ENCODE data around the gene RILP. TPM values are rescaled to one million over a fixed set of nuclear protein-coding genes. Genes with fewer than 3 reads are reported as not detected.

RILP gene
- total RNA-seq, 1 experiment from 2014 or later = 11.6 TPM

- H3K4me1 ChIP-seq (ENCODE audit: control insufficient read depth in 1 of 2, insufficient read depth in 2 of 2, low read length in 2 of 2) = peaks cover 11 to 23% of the 10 kb centered on the region in 2 experiments
- ChIA-PET RAD21 (ENCODE audit: low non-redundant PET in 1 of 2, low total read pairs in 2 of 2, uncharacterized antibody in 2 of 2, unreplicated experiment in 2 of 2) (interaction anchor here in 1 of 2 experiments (0.6 kb wide), 1 partner anchor 123 kb away, joined by 5 read pairs; the partner anchor contains the start of gene INPP5K), POLR2A (interaction anchor here (1.4 kb wide), 1 partner anchor 9 kb away, joined by 3 read pairs; no protein-coding TSS in a partner anchor), CTCF (interaction anchor here (1.1 to 1.7 kb wide), 3 partner anchors 9 to 10 kb away, joined by 4 to 6 read pairs (median 5); no protein-coding TSS in a partner anchor)
- no peak overlapping the region; the same call in 1 of the 2 replicates for H3K27ac ChIP-seq (ENCODE audit: low read depth, low read length)
- DNase-seq (ENCODE audit: low read depth, low spot score) (no peak), ATAC-seq (no peak)
- intact Hi-C loops (cut with micrococcal nuclease) = loop anchor here (10.0 kb wide), 1 partner anchor 155 kb away; no protein-coding TSS in a partner anchor
- no peaks in the 10 kb centered on the region for H4K20me1 ChIP-seq (ENCODE audit: insufficient read depth)
- no peak for TF ChIP-seq CBX3 (IDR thresholded peaks at IDR 0.05; ENCODE audit: low read depth)
- TF ChIP-seq SIN3A (IDR thresholded peaks at IDR 0.05; ENCODE audit: low read depth) = no peak
- TF ChIP-seq REST (IDR thresholded peaks at IDR 0.05; ENCODE audit: low read depth) = no peak
- TF ChIP-seq ZFX (IDR thresholded peaks at IDR 0.05) = no peak
- TF ChIP-seq POLR2AphosphoS5 (IDR thresholded peaks at IDR 0.05; ENCODE audit: low read depth, low read length) = no peak
- TF ChIP-seq RAD21 (IDR thresholded peaks at IDR 0.05; ENCODE audit: low read depth) = no peak
- TF ChIP-seq ZNF274 (IDR thresholded peaks at IDR 0.05; ENCODE audit: low read depth, low read length) = no peak
- TF ChIP-seq ATF3 (IDR thresholded peaks at IDR 0.05) = no peak
- TF ChIP-seq EZH2 (IDR thresholded peaks at IDR 0.05) = no peak
- H3K27me3 ChIP-seq (ENCODE audit: insufficient read depth, low read length) = no peaks in the 10 kb centered on the region
- no peak overlapping the region for H3K4me3 ChIP-seq (replicated peaks in 1 of 2; ENCODE audit: low read depth in 1 of 2, low read length in 2 of 2)
- no peaks in the 10 kb centered on the region for H3K9me2 ChIP-seq (ENCODE audit: insufficient read depth)
- BruUV-seq (replicated peaks) = no TSS peak
- no peak overlapping the region for H2AFZ ChIP-seq (ENCODE audit: low read depth, low read length, poor library complexity, severe bottlenecking)
- no peaks in the 10 kb centered on the region for H3K79me2 ChIP-seq (ENCODE audit: insufficient read depth, low read length)
- no peaks in the 10 kb centered on the region for H3K36me3 ChIP-seq (ENCODE audit: control insufficient read depth in 1 of 2, insufficient read depth in 2 of 2, low read length in 2 of 2)
- H3K9ac ChIP-seq (ENCODE audit: low read length) = no peak overlapping the region
- H3K9me3 ChIP-seq (ENCODE audit: control insufficient read depth in 1 of 2, insufficient read depth in 1 of 2, low read depth in 1 of 2, low read length in 2 of 2) = no peaks in the 10 kb centered on the region
- H3K4me2 ChIP-seq (ENCODE audit: low read length) = no peak overlapping the region
These were observed 10.0 kb downstream of the RILP start for GRCh38 chr17:1639549-1640180.

Measured in HCT116 (cell line).